Measurements from ENCODE around the gene CCDC43. TPM values are rescaled to one million over a fixed set of nuclear protein-coding genes. Genes with fewer than 3 reads are reported as not detected.
A peak's percentile ranks its signal among the peaks of the same experiment; 100 is the strongest.

Gene CCDC43
- total RNA-seq, 1 donor from 2014 or later = 28.2 TPM

DNA sequence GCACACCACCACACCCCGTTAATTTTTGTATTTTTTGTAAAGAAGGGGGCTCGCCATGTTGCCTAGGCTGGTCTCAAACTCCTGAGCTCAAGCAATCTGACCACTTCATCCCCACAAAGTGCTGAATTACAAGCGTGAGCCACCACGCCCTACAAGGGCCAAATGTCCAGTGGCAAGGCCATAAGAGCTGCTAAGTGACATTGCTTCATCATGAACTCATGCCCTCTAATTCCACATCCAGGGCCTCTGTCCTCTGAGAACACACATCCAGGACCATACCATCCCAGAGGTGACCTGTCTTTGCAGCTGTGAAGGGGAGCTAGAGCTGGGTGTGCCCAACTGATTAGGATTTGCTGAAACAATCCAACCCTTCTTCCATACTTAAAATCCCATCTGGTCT, 58.9 kb downstream of the CCDC43 start:
- TF ChIP-seq, protein P1, sequence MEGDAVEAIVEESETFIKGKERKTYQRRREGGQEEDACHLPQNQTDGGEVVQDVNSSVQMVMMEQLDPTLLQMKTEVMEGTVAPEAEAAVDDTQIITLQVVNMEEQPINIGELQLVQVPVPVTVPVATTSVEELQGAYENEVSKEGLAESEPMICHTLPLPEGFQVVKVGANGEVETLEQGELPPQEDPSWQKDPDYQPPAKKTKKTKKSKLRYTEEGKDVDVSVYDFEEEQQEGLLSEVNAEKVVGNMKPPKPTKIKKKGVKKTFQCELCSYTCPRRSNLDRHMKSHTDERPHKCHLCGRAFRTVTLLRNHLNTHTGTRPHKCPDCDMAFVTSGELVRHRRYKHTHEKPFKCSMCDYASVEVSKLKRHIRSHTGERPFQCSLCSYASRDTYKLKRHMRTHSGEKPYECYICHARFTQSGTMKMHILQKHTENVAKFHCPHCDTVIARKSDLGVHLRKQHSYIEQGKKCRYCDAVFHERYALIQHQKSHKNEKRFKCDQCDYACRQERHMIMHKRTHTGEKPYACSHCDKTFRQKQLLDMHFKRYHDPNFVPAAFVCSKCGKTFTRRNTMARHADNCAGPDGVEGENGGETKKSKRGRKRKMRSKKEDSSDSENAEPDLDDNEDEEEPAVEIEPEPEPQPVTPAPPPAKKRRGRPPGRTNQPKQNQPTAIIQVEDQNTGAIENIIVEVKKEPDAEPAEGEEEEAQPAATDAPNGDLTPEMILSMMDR (IDR thresholded peaks at IDR 0.05; ENCODE audit: unreplicated experiment) = no peak
- no peak overlapping the region for H3K27ac Mint-ChIP-seq
- H3K4me3 Mint-ChIP-seq (ENCODE audit: low read depth) = no peak overlapping the region
- DNase-seq (ENCODE audit: low spot score, unreplicated experiment) = no peak
- no peaks in the 10 kb centered on the region for H3K36me3 Mint-ChIP-seq (ENCODE audit: insufficient read depth)
- peaks cover 3% of the 10 kb centered on the region for H3K27me3 Mint-ChIP-seq
- peaks cover 12% of the 10 kb centered on the region for H3K4me1 Mint-ChIP-seq (ENCODE audit: low read depth)
- no peaks in the 10 kb centered on the region for H3K9me3 Mint-ChIP-seq (ENCODE audit: low read depth)

DNA sequence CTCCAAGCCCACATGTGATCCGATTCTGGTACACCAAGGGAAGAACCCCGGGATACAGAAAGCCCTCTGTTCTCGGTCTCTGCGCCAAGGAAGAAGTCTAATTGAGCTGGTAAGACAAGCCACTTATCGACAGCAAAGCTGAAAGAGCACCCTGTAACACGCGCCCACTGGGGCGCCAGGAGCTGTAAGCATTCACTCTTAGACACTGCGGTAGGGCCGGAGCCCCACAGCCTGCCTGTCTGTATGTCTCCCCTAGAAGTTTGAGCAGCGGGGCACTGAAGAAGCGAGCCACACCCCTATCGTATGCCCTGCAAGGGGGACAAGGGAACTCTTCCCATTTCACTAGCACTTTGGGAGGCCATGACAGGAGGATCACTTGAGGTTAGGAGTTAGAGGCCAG, 60.3 kb downstream of the CCDC43 start:
- Mint-ChIP-seq H3K27ac (no peak overlapping the region), H3K4me3 (ENCODE audit: low read depth) (no peak overlapping the region), H3K36me3 (ENCODE audit: insufficient read depth) (no peaks in the 10 kb centered on the region), H3K27me3 (peaks cover 3% of the 10 kb centered on the region), H3K9me3 (ENCODE audit: low read depth) (no peaks in the 10 kb centered on the region), H3K4me1 (ENCODE audit: low read depth) (peaks cover 12% of the 10 kb centered on the region)
- TF ChIP-seq, protein P1 (IDR thresholded peaks at IDR 0.05; ENCODE audit: unreplicated experiment) = no peak
- DNase-seq (ENCODE audit: low spot score, unreplicated experiment) = no peak

DNA sequence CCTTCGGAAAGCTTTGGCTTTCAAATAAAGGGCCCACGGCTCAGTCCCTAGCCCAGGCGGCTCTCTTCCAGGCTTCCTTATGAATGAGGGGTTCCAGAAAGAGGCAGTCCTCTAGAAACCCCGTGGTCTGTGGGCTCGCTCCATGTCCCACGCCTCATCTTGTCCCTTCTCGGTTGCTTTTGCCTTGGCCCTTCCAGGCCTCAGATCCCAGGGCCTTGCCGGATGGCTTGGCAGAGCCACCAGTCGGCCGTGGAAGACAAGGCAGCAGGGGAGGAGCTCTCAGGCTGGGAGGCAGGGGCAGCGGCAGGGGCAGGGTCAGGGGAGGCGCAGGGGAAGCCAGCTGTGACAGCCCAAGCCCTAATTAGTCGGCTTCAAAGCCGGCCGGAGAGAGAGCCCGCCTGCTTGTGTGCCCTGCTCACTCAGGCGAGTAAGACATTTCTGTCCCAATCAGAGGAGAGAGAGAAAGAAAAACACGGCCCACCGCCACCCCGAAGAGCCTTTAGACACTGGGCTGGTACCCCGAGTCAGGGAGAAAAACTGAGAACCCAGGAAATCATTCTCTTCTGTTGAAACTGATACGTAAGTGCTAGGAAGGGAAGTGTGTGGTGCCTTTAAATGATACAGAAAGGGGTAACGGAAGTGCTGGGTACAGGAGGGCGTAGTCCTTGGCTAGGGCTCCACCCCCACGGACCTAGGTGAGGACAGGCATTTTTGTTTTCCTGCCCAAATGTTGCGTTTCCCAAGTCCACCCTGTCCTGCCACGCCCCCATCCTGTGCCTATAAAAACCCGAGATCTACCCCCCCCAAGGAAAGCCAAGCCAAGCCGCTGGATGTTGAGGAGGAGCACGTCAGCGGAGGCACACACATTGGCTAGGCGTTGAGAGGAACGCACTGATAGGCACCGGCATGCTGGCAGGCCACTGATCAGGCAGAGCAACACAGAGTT, 61.1 kb downstream of the CCDC43 start:
- Mint-ChIP-seq H3K9me3 (ENCODE audit: low read depth) (no peaks in the 10 kb centered on the region), H3K36me3 (ENCODE audit: insufficient read depth) (no peaks in the 10 kb centered on the region)
- DNase-seq (ENCODE audit: low spot score, unreplicated experiment) = no peak

DNA sequence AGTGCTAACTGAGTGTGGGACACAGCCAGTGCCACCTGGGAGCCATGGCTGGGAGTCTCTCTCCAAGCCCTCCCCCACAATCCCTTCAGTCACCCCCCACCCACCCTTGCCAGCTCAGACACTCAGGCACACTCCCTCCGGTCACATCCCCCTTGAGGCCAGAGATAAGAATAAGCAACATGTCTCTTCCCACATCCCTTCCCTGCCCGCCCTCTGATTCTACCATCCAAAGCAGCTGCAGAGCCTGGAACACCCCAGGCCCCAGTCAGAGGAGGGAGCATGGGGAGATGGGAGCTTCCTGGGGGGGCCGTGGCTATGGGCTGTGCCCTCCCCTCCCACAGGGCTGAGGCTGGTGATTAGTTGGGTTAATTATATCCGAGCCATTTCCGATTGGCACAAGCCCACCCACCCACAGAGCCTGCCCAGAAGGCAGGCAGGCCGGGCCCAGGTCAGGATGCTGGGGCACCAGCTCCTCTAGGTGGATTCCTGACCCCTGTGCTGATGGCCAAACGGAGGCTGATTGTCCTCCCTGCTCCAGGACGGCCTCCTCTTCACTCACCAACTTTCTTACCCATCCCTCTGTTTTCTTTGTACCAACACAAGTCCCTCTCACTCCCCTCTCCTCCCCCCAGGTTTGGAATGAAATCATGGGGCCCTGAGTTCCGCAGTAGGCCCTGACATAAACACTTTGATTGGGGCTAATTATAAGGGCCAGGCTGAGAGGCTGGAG, 61.9 kb downstream of the CCDC43 start:
- peaks cover 3% of the 10 kb centered on the region for H3K27me3 Mint-ChIP-seq

More for the DNA sequence above, 61.1 kb downstream of the CCDC43 start:
- Mint-ChIP-seq H3K4me1 (ENCODE audit: low read depth) (peaks cover 12% of the 10 kb centered on the region), H3K27me3 (peaks cover 3% of the 10 kb centered on the region), H3K27ac (peak overlapping the region; percentile 86), H3K4me3 (ENCODE audit: low read depth) (no peak overlapping the region)
- TF ChIP-seq, protein P1 (IDR thresholded peaks at IDR 0.05; ENCODE audit: unreplicated experiment) = no peak

More for the DNA sequence above, 61.9 kb downstream of the CCDC43 start:
- no peak overlapping the region for H3K4me3 Mint-ChIP-seq (ENCODE audit: low read depth)
- H3K4me1 Mint-ChIP-seq (ENCODE audit: low read depth) = peaks cover 12% of the 10 kb centered on the region
- TF ChIP-seq, protein P1 (IDR thresholded peaks at IDR 0.05; ENCODE audit: unreplicated experiment) = no peak
- no peaks in the 10 kb centered on the region for H3K9me3 Mint-ChIP-seq (ENCODE audit: low read depth)
- no peak for DNase-seq (ENCODE audit: low spot score, unreplicated experiment)
- no peaks in the 10 kb centered on the region for H3K36me3 Mint-ChIP-seq (ENCODE audit: insufficient read depth)
- peak overlapping the region; percentile 86 for H3K27ac Mint-ChIP-seq

Other genes with a start within 250 kb of the CCDC43 start
- 70.9 and 76.5 TPM in 2 replicates for gene GPATCH8, start 186.4 kb downstream of the CCDC43 start, total RNA-seq
- gene FZD2, start 132.3 kb downstream of the CCDC43 start, total RNA-seq = 73.6 and 89.7 TPM in 2 replicates
- 0.69 and 0.86 TPM in 2 replicates for gene MEIOC, start 33.3 kb downstream of the CCDC43 start, total RNA-seq
- 22.6 and 27.2 TPM in 2 replicates for gene DBF4B, start 18.9 kb upstream of the CCDC43 start, total RNA-seq
- gene ADAM11, start 69.2 kb upstream of the CCDC43 start, total RNA-seq = 1.4 and 2.4 TPM in 2 replicates
- gene GJC1, start 140.5 kb upstream of the CCDC43 start, total RNA-seq = 75.2 and 76.5 TPM in 2 replicates
- gene HIGD1B, start 158.1 kb upstream of the CCDC43 start, total RNA-seq = not detected in 2 replicates
- gene EFTUD2, start 209.7 kb upstream of the CCDC43 start, total RNA-seq = 127 and 133 TPM in 2 replicates
- not detected in 2 replicates for gene GFAP, start 225.7 kb upstream of the CCDC43 start, total RNA-seq

All from progenitor cell of endocrine pancreas (in vitro differentiated cells).